Suprapubic skin (tissue), 4 donors: Measurements from ENCODE around the gene POLL.

Experiments used
- POLR2A ChIP-seq, 2 donors: fragments of 450-650 bp; IDR thresholded peaks; one replicate each; pipeline ENCODE4 v1.6.1; 2017; ENCODE audit warnings: antibody characterized with exemption in 2 of 2, mild to moderate bottlenecking in 2 of 2, moderate library complexity in 2 of 2
- POLR2AphosphoS5 ChIP-seq, 3 donors: sonication (generic); formaldehyde crosslinking; IDR thresholded peaks; one replicate each; pipeline ENCODE4 v1.6.1; 2017; ENCODE audit warnings: antibody characterized with exemption in 3 of 3

- TF ChIP-seq POLR2AphosphoS5 (IDR thresholded peaks at IDR 0.05) = no peak
- TF ChIP-seq POLR2A (IDR thresholded peaks at IDR 0.05) = no peak
These were observed 22.6 kb downstream of the POLL start for GRCh38 chr10:101565370-101565900.
